ENCODE measurements around the gene HOPX.
"Not testable (repeated sequence)": the region's sequence is repeated elsewhere in the genome, so short reads cannot be mapped to it uniquely, and the experiment has no call there.

The HOPX gene

GRCh38 chr4:56622176-56622575 lies 58.9 kb downstream of the HOPX start:
- Histone ChIP-seq H3K27ac (ENCODE audit: low read length) (no peak overlapping the region), H3K9me3 (ENCODE audit: control insufficient read depth in 1 of 2, low read length in 2 of 2) (peaks cover 0 to 2% of the 10 kb centered on the region in 2 donors), H3K27me3 (ENCODE audit: low read depth, low read length) (no peaks in the 10 kb centered on the region), H3K4me3 (ENCODE audit: low read depth in 1 of 2, low read length in 2 of 2) (no peak overlapping the region), H3K36me3 (ENCODE audit: control insufficient read depth in 1 of 2, insufficient read depth in 2 of 2, low read length in 2 of 2) (no peaks in the 10 kb centered on the region), H3K4me1 (ENCODE audit: control insufficient read depth in 1 of 2, insufficient read depth in 2 of 2, low read length in 2 of 2) (peaks cover 0 to 5% of the 10 kb centered on the region in 2 donors)

- Histone ChIP-seq H3K9me3 (ENCODE audit: control insufficient read depth in 1 of 2, low read length in 2 of 2) (no peaks in the 10 kb centered on the region), H3K27ac (ENCODE audit: low read length) (no peak overlapping the region), H3K36me3 (ENCODE audit: control insufficient read depth in 1 of 2, insufficient read depth in 2 of 2, low read length in 2 of 2) (no peaks in the 10 kb centered on the region), H3K4me1 (ENCODE audit: control insufficient read depth in 1 of 2, insufficient read depth in 2 of 2, low read length in 2 of 2) (peaks cover 0 to 5% of the 10 kb centered on the region in 2 donors), H3K27me3 (ENCODE audit: low read depth, low read length) (no peaks in the 10 kb centered on the region), H3K4me3 (ENCODE audit: low read depth in 1 of 2, low read length in 2 of 2) (no peak overlapping the region)
These were observed 61.3 kb downstream of the HOPX start for GRCh38 chr4:56619816-56620215.

GRCh38 chr4:56619160-56619559 lies 61.9 kb downstream of the HOPX start:
- Histone ChIP-seq H3K4me3 (ENCODE audit: low read depth in 1 of 2, low read length in 2 of 2) (no peak overlapping the region), H3K27me3 (ENCODE audit: low read depth, low read length) (no peaks in the 10 kb centered on the region), H3K36me3 (ENCODE audit: control insufficient read depth in 1 of 2, insufficient read depth in 2 of 2, low read length in 2 of 2) (no peaks in the 10 kb centered on the region), H3K27ac (ENCODE audit: low read length) (no peak overlapping the region), H3K4me1 (ENCODE audit: control insufficient read depth in 1 of 2, insufficient read depth in 2 of 2, low read length in 2 of 2) (peaks cover 0 to 5% of the 10 kb centered on the region in 2 donors), H3K9me3 (ENCODE audit: control insufficient read depth in 1 of 2, low read length in 2 of 2) (no peaks in the 10 kb centered on the region)

- no peaks in the 10 kb centered on the region for H3K36me3 ChIP-seq (ENCODE audit: control insufficient read depth in 1 of 2, insufficient read depth in 2 of 2, low read length in 2 of 2)
- H3K4me1 ChIP-seq (ENCODE audit: control insufficient read depth in 1 of 2, insufficient read depth in 2 of 2, low read length in 2 of 2) = peaks cover 0 to 5% of the 10 kb centered on the region in 2 donors
- no peak overlapping the region for H3K27ac ChIP-seq (ENCODE audit: low read length)
- no peak overlapping the region for H3K4me3 ChIP-seq (ENCODE audit: low read depth in 1 of 2, low read length in 2 of 2)
- no peaks in the 10 kb centered on the region for H3K9me3 ChIP-seq (ENCODE audit: control insufficient read depth in 1 of 2, low read length in 2 of 2)
- no peaks in the 10 kb centered on the region for H3K27me3 ChIP-seq (ENCODE audit: low read depth, low read length)
These were observed 62.4 kb downstream of the HOPX start for GRCh38 chr4:56618734-56619133.

- Histone ChIP-seq H3K4me3 (ENCODE audit: low read depth in 1 of 2, low read length in 2 of 2) (no peak overlapping the region), H3K36me3 (ENCODE audit: control insufficient read depth in 1 of 2, insufficient read depth in 2 of 2, low read length in 2 of 2) (no peaks in the 10 kb centered on the region), H3K27me3 (ENCODE audit: low read depth, low read length) (no peaks in the 10 kb centered on the region), H3K9me3 (ENCODE audit: control insufficient read depth in 1 of 2, low read length in 2 of 2) (no peaks in the 10 kb centered on the region), H3K27ac (ENCODE audit: low read length) (no peak overlapping the region), H3K4me1 (ENCODE audit: control insufficient read depth in 1 of 2, insufficient read depth in 2 of 2, low read length in 2 of 2) (no peaks in the 10 kb centered on the region)
These were observed 67.8 kb downstream of the HOPX start for GRCh38 chr4:56613101-56613862.

- H3K4me3 ChIP-seq (ENCODE audit: low read depth in 1 of 2, low read length in 2 of 2) = no peak overlapping the region
- no peaks in the 10 kb centered on the region for H3K36me3 ChIP-seq (ENCODE audit: control insufficient read depth in 1 of 2, insufficient read depth in 2 of 2, low read length in 2 of 2)
- H3K9me3 ChIP-seq (ENCODE audit: control insufficient read depth in 1 of 2, low read length in 2 of 2) = no peaks in the 10 kb centered on the region
- no peaks in the 10 kb centered on the region for H3K4me1 ChIP-seq (ENCODE audit: control insufficient read depth in 1 of 2, insufficient read depth in 2 of 2, low read length in 2 of 2)
- H3K27ac ChIP-seq (ENCODE audit: low read length) = no peak overlapping the region
- no peaks in the 10 kb centered on the region for H3K27me3 ChIP-seq (ENCODE audit: low read depth, low read length)
These were observed 68.8 kb downstream of the HOPX start for GRCh38 chr4:56612282-56612681.

DNA sequence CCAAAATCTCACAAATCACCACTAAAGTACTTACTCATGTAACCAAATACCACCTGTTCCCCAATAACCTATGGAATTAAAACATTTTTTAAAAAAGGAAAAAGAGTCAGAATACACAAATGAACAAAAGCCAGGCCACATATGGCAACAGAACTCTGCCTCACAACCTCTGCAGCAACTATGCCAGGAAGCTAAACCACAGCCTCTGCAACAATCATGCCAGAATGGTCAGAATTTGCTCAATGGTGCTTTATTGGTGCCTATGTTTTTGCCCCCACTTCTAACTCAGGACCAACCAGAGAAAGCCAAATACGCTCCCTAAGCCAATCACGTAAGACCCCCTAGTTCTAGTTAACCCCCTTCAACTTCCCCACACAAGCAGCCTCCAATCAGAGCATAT lies 69.6 kb downstream of the HOPX start:
- H3K4me3 ChIP-seq (ENCODE audit: low read depth in 1 of 2, low read length in 2 of 2) = no peak overlapping the region
- no peaks in the 10 kb centered on the region for H3K27me3 ChIP-seq (ENCODE audit: low read depth, low read length)
- no peaks in the 10 kb centered on the region for H3K9me3 ChIP-seq (ENCODE audit: control insufficient read depth in 1 of 2, low read length in 2 of 2)
- no peak overlapping the region for H3K27ac ChIP-seq (ENCODE audit: low read length)
- no peaks in the 10 kb centered on the region for H3K4me1 ChIP-seq (ENCODE audit: control insufficient read depth in 1 of 2, insufficient read depth in 2 of 2, low read length in 2 of 2)
- H3K36me3 ChIP-seq (ENCODE audit: control insufficient read depth in 1 of 2, insufficient read depth in 2 of 2, low read length in 2 of 2) = no peaks in the 10 kb centered on the region

- H3K27me3 ChIP-seq (ENCODE audit: low read depth, low read length); H3K36me3 ChIP-seq (ENCODE audit: control insufficient read depth in 1 of 2, insufficient read depth in 2 of 2, low read length in 2 of 2): not testable (repeated sequence)
These were observed 70.9 kb downstream of the HOPX start for GRCh38 chr4:56610170-56610569.

DNA sequence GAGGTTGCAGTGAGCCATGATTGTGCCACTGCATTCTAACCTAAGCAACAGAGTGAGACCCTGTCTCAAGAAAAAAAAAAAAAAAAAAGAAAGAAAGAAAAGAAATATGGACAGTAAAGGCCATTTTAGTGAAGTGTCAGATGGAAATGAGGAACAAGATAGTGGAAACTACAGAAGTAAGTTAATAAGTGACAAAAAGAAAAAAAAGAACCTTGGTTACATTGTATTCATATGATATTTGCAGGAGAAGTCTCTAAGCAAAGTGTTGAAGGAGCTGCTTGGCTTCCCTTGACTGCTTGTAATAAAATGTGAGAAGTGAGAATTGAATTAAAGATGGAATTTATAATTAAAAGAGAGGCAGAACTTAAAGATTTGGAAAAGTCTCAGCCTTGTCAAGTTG lies 73.2 kb downstream of the HOPX start:
- Histone ChIP-seq H3K4me1 (ENCODE audit: control insufficient read depth in 1 of 2, insufficient read depth in 2 of 2, low read length in 2 of 2) (no peaks in the 10 kb centered on the region), H3K27me3 (ENCODE audit: low read depth, low read length) (no peaks in the 10 kb centered on the region), H3K4me3 (ENCODE audit: low read depth in 1 of 2, low read length in 2 of 2) (no peak overlapping the region), H3K9me3 (ENCODE audit: control insufficient read depth in 1 of 2, low read length in 2 of 2) (no peaks in the 10 kb centered on the region), H3K27ac (ENCODE audit: low read length) (no peak overlapping the region), H3K36me3 (ENCODE audit: control insufficient read depth in 1 of 2, insufficient read depth in 2 of 2, low read length in 2 of 2) (no peaks in the 10 kb centered on the region)

More at GRCh38 chr4:56610170-56610569, 70.9 kb downstream of the HOPX start:
- H3K4me3 ChIP-seq (ENCODE audit: low read depth in 1 of 2, low read length in 2 of 2); H3K27ac ChIP-seq (ENCODE audit: low read length); H3K9me3 ChIP-seq (ENCODE audit: control insufficient read depth in 1 of 2, low read length in 2 of 2); H3K4me1 ChIP-seq (ENCODE audit: control insufficient read depth in 1 of 2, insufficient read depth in 2 of 2, low read length in 2 of 2): not testable (repeated sequence)

- H3K4me3 ChIP-seq (ENCODE audit: low read depth in 1 of 2, low read length in 2 of 2) = no peak overlapping the region
- no peaks in the 10 kb centered on the region for H3K27me3 ChIP-seq (ENCODE audit: low read depth, low read length)
- no peaks in the 10 kb centered on the region for H3K4me1 ChIP-seq (ENCODE audit: control insufficient read depth in 1 of 2, insufficient read depth in 2 of 2, low read length in 2 of 2)
- no peaks in the 10 kb centered on the region for H3K9me3 ChIP-seq (ENCODE audit: control insufficient read depth in 1 of 2, low read length in 2 of 2)
- H3K36me3 ChIP-seq (ENCODE audit: control insufficient read depth in 1 of 2, insufficient read depth in 2 of 2, low read length in 2 of 2) = no peaks in the 10 kb centered on the region
- no peak overlapping the region for H3K27ac ChIP-seq (ENCODE audit: low read length)
These were observed 74.7 kb downstream of the HOPX start for GRCh38 chr4:56606385-56606784.

- H3K36me3 ChIP-seq (ENCODE audit: control insufficient read depth in 1 of 2, insufficient read depth in 2 of 2, low read length in 2 of 2); H3K4me1 ChIP-seq (ENCODE audit: control insufficient read depth in 1 of 2, insufficient read depth in 2 of 2, low read length in 2 of 2); H3K27ac ChIP-seq (ENCODE audit: low read length); H3K4me3 ChIP-seq (ENCODE audit: low read depth in 1 of 2, low read length in 2 of 2); H3K27me3 ChIP-seq (ENCODE audit: low read depth, low read length); H3K9me3 ChIP-seq (ENCODE audit: control insufficient read depth in 1 of 2, low read length in 2 of 2): not testable (repeated sequence)
These were observed 75.6 kb downstream of the HOPX start for GRCh38 chr4:56605464-56605863.

DNA sequence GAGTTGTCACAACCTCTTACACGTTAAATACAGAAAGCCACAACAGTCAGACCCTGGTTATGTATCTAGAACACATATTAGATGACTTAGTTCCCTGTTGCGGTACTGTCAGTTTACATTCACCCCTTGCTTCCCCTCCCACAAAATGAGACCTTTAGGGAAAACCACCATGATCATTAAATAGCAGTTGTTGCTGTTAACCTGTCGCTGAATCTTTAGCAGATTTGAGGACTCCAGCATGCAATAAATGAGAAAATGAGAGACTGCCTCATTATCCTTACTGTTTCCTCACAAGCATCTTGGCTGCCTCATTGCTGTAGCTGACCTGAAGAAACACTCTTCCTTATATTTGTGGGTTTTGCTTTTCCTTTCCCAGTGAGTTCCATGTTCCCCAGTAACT lies 77.8 kb downstream of the HOPX start:
- no peak overlapping the region for H3K4me3 ChIP-seq (ENCODE audit: low read depth in 1 of 2, low read length in 2 of 2)
- H3K9me3 ChIP-seq (ENCODE audit: control insufficient read depth in 1 of 2, low read length in 2 of 2) = no peaks in the 10 kb centered on the region
- no peaks in the 10 kb centered on the region for H3K36me3 ChIP-seq (ENCODE audit: control insufficient read depth in 1 of 2, insufficient read depth in 2 of 2, low read length in 2 of 2)
- H3K4me1 ChIP-seq (ENCODE audit: control insufficient read depth in 1 of 2, insufficient read depth in 2 of 2, low read length in 2 of 2) = no peaks in the 10 kb centered on the region
- no peaks in the 10 kb centered on the region for H3K27me3 ChIP-seq (ENCODE audit: low read depth, low read length)
- no peak overlapping the region for H3K27ac ChIP-seq (ENCODE audit: low read length)
